Measurements from ENCODE around the gene SOWAHA.

The SOWAHA gene

DNA sequence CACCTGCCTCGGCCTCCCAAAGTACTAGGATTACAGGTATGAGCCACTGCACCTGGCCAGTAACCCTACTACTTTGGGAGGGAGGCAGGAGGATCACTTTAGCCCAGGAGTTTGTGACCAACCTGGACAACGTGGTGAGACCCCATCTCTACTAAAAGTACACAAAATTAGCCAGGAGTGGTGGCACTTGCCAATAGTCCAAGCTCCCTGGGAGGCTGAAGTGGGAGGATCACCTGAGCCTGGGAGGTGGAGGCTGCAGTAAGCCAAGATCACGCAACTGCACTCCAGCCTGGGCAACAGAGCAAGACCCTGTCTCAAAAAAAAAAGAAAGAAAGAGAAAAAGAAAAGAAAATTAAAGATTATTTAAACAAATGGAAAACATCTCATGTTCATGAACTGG lies 42.9 kb downstream of the SOWAHA start:
- DNase-seq = no peak

DNA sequence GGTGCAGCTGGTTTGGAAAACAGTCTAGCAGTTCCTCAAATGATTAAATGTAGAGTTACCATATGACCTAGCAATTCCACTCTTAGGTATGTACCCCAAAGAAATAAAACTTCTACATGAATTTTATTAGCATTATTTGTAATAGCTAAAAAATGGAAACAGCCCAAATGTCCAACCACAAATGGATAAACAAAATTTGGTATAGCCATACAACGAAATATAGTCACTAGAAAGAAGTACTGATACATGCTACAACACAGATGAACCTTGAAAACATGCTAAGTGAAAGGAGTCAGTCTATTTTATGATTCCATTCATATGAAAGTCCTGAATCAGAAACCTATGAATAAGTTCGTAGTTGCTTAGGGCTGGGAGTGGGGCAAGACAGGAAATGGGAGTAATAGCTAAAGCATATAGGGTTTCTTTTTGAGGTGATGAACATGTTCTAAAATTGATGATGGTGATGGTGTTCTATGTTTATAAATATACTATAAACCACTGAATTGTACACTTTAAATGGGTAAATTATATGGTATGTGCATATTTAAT lies 46.9 kb downstream of the SOWAHA start:
- DNase-seq = peak; percentile 12

DNA sequence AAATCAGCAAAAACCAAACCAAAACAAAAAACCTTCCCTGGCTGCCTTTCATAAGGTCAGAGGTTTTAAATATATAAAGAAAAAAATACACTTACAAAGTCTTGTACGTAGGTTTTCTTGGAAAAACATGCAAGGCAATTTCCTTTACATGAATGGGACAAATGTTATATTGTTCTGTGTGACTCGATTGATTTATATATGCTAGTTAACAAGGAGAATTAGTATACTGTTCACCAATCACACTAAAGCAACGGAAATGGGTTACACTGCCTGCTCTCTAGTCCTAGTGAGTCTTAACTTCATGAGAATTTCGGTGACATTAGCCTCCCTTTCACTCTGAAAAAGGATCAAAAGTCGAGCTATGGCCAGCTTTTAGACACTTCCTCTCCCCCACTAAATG lies 47.6 kb downstream of the SOWAHA start:
- no peak for DNase-seq

DNA sequence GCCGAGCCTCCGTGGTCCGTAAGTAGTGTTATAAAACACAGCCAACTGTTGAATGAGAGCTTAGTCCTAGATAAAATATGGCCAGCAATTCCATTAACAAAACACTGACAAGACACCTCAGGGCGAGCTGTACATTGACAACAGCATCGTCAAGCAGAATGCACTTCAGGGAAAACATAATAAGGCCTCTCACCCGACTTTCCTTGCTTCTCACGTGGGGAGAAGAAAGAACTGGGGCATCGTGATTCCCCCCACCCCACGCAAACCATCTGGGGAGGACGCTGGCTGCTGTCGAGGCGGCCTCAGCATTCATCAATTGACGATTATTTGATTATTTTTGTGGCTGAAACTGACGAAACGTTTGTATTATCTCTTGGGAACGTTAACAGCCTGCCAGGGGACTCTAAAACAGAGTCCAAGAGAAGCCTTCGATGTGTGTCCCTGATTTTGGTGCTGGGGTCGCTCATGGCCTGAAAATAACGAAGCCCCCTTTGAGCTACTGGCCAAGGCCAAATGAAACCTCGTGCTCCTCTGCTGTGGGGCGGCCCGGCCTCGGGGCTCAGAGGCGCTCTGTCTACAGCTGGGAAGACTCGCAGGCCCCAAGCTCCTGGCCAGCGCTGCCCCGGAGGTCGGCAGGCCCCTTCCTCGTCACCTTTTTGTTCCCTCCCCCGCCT lies 52.7 kb downstream of the SOWAHA start:
- no peak for DNase-seq
